Tibial artery (tissue), 4 donors: ENCODE results near the gene UPF3A.

ENCODE experiments used
- DNase-seq, 2 donors: peaks; one replicate each; pipeline ENCODE4 v3.0.0-alpha.2; 2019
- H3K27ac ChIP-seq, 2 donors: fragments of 200-600 bp; sonication (generic) in 1 of 2; 1 replicate in 1 of 2; 2 replicates in 1 of 2; pipeline ENCODE4 v1.5.1; 2018 to 2019; ENCODE audit warnings: mild to moderate bottlenecking in 1 of 2
- H3K27me3 ChIP-seq, 2 donors: fragments of 200-600 bp; sonication (generic) in 1 of 2; one replicate each; pipeline versions ENCODE4 v1.5.1 to v1.6.0; 2016 to 2019
- H3K36me3 ChIP-seq, 3 donors: fragments of 200-600 bp; sonication (generic) in 2 of 3; one replicate each; pipeline ENCODE4 v1.5.1; 2016 to 2019; ENCODE audit warnings: mild to moderate bottlenecking in 2 of 3
- H3K4me1 ChIP-seq, 4 donors: fragments of 200-600 bp; sonication (generic) in 2 of 4; 1 replicate in 3 of 4; 2 replicates in 1 of 4; pipeline ENCODE4 v1.5.1; 2016 to 2019
- H3K4me3 ChIP-seq, 2 donors: fragments of 200-600 bp; sonication (generic) in 1 of 2; 1 replicate in 1 of 2; 2 replicates in 1 of 2; pipeline ENCODE4 v1.5.1; 2018 to 2019; ENCODE audit warnings: mild to moderate bottlenecking in 2 of 2
- H3K9me3 ChIP-seq, 3 donors: fragments of 200-600 bp; sonication (generic) in 1 of 3; one replicate each; pipeline ENCODE4 v1.5.1; 2016 to 2019
- intact Hi-C: fragments of 100-400 bp; cut with DNase I; formaldehyde crosslinking; loops from one replicate; pipeline ENCODE4 v1.15.0; 2023; ENCODE audit warnings: low total_unique reads
- TF ChIP-seq, protein P1 (sequence below), 2 experiments: fragments of 200-600 bp in 1 of 2; fragments of 450-650 bp in 1 of 2; IDR thresholded peaks; one replicate each; pipeline ENCODE4 v1.5.1; 2017 to 2019; ENCODE audit warnings: antibody characterized with exemption in 2 of 2, mild to moderate bottlenecking in 1 of 2, moderate library complexity in 1 of 2

Gene UPF3A

DNA sequence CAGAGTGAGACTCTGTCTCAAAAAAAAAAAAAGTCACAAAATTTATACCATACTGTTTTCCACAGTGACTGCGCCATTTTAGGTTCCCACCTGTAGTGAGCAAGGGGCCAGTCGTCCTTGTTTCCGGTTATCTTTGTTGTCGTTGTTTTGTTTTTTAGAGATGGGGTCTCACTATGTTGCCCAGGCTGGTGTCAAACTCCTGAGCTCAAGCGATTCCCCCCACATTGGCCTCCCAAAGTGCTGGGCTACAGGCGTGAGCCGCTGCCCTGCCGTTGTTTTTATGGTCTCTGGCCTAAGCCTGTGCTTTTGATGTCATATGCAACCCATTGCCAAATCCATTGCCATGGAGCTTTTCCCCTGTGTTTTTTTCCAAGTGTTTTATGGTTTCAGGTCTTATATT is 3.3 kb downstream of the UPF3A start:
- H3K36me3 ChIP-seq = peaks cover 5 to 47% (median 30%) of the 10 kb centered on the region in 3 donors
- no peaks in the 10 kb centered on the region for H3K9me3 ChIP-seq
- H3K27ac ChIP-seq = no peak overlapping the region
- DNase-seq = no peak
- no peaks in the 10 kb centered on the region for H3K27me3 ChIP-seq
- peaks cover 0 to 28% (median 20%) of the 10 kb centered on the region in 4 donors for H3K4me1 ChIP-seq
- TF ChIP-seq, protein P1, sequence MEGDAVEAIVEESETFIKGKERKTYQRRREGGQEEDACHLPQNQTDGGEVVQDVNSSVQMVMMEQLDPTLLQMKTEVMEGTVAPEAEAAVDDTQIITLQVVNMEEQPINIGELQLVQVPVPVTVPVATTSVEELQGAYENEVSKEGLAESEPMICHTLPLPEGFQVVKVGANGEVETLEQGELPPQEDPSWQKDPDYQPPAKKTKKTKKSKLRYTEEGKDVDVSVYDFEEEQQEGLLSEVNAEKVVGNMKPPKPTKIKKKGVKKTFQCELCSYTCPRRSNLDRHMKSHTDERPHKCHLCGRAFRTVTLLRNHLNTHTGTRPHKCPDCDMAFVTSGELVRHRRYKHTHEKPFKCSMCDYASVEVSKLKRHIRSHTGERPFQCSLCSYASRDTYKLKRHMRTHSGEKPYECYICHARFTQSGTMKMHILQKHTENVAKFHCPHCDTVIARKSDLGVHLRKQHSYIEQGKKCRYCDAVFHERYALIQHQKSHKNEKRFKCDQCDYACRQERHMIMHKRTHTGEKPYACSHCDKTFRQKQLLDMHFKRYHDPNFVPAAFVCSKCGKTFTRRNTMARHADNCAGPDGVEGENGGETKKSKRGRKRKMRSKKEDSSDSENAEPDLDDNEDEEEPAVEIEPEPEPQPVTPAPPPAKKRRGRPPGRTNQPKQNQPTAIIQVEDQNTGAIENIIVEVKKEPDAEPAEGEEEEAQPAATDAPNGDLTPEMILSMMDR (IDR thresholded peaks at IDR 0.05) = no peak
- H3K4me3 ChIP-seq = no peak overlapping the region
- intact Hi-C loops = no loop called here

DNA sequence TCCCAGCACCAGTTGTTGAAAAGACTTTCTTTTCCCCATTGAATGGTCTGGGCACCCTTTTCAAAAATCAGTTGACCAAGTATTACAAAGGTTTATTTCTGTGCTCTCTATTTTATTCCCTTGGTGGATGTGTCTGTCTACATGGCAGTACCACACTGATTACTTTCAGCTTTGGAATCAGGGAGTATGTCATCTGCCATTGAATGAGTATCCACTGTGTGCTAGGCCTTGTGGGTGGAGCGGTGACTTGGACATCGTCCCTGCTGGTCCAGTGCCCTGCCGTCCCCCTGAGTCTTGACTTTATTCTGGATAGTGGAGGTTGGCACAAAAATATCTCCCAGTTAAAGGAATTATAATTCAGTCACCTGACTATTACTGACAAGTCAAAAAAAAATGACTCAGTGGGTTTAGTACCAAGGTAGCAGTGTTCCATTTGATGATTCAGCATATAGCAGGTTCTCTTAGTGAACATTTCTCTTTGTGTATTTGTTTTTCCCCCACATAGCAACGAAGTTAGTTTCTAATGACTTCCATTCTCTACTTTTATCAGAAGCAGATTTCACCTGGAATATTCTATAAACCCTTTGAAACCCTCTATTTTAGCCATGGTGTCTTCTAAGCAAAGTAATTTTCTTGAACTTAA is 3.9 kb downstream of the UPF3A start:
- Histone ChIP-seq H3K27me3 (no peaks in the 10 kb centered on the region), H3K4me1 (peaks cover 0 to 24% (median 17%) of the 10 kb centered on the region in 4 donors), H3K36me3 (peaks cover 5 to 53% (median 36%) of the 10 kb centered on the region in 3 donors), H3K4me3 (no peak overlapping the region), H3K27ac (no peak overlapping the region), H3K9me3 (no peaks in the 10 kb centered on the region)
- TF ChIP-seq, protein P1 (IDR thresholded peaks at IDR 0.05) = no peak
- DNase-seq = no peak
- intact Hi-C loops = no loop called here

DNA sequence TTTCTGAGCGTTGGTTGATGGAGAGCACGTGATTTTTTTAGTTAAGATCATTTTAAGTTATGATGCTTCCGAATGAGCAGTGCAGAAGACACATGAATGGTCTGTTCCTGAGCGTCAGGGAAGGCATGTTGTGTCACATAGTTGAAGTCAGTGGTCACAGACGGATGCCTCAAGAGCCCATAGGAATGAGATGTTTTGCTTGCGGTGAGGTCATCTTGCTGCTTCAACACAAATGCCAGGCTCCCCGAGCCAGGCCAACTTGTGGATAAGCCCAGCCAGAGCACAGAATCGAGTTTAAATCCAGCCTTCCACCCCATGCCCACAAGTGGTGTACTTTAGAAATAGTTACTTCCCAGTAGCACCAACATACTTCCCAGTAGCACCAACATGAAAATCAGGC is 5.4 kb downstream of the UPF3A start:
- TF ChIP-seq, protein P1 (IDR thresholded peaks at IDR 0.05) = no peak
- no peaks in the 10 kb centered on the region for H3K9me3 ChIP-seq
- DNase-seq = no peak
- H3K4me3 ChIP-seq = no peak overlapping the region
- H3K27ac ChIP-seq = no peak overlapping the region
- intact Hi-C loops = no loop called here
- H3K36me3 ChIP-seq = peaks cover 11 to 62% (median 39%) of the 10 kb centered on the region in 3 donors
- no peaks in the 10 kb centered on the region for H3K27me3 ChIP-seq
- H3K4me1 ChIP-seq = peaks cover 0 to 18% (median 11%) of the 10 kb centered on the region in 4 donors

DNA sequence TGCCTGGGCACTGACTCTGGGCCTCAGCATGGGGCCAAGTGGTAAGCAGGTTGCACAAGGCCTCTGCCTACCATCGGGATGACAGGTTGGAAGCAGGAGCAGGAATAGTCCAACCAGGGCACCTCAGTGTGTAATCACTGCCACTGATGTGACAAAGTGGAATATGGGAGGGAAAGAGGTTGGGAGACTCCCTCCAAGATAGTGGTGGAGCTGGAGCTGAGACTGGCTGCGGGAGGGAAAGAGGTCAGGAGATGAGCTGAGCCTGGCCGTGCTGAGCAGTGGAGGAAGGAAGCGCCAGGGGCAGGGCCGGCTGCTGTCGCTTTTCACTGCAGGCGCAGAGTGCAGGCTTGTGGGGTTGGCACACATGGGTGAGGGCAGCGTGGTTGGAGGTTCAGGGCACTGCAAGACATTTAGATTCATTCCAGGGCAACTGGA is 6.8 kb downstream of the UPF3A start:
- H3K27ac ChIP-seq = no peak overlapping the region
- TF ChIP-seq, protein P1 (IDR thresholded peaks at IDR 0.05) = no peak
- no peaks in the 10 kb centered on the region for H3K27me3 ChIP-seq
- H3K4me1 ChIP-seq = peaks cover 0 to 11% (median 4%) of the 10 kb centered on the region in 4 donors
- no peak for DNase-seq
- peaks cover 22 to 76% (median 52%) of the 10 kb centered on the region in 3 donors for H3K36me3 ChIP-seq
- intact Hi-C loops = no loop called here
- no peaks in the 10 kb centered on the region for H3K9me3 ChIP-seq
- no peak overlapping the region for H3K4me3 ChIP-seq

DNA sequence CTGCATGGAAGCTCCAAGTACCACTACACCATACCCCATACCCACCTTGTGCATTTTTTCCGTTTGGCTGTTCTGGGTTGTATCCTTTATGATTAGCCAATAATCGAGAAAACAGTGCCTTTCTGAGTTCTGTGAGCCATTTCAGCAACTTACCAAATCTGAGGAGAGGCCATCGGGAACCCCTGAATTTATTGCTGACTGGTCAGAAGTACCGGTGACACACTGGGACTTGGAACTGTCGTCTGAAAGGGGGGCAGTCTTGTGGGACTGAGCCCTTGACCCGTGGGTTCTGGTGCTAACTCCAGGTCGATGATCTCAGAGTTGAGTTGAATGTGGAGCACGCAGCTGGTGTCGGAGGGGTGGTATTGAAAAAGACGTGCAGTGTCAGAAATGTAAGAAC is 15.0 kb downstream of the UPF3A start:
- no peak for DNase-seq
- peaks cover 46 to 66% (median 53%) of the 10 kb centered on the region in 3 donors for H3K36me3 ChIP-seq
- TF ChIP-seq, protein P1 (IDR thresholded peaks at IDR 0.05) = no peak
- no peak overlapping the region for H3K27ac ChIP-seq
- no peaks in the 10 kb centered on the region for H3K27me3 ChIP-seq
- intact Hi-C loops = no loop called here
- H3K4me1 ChIP-seq = no peaks in the 10 kb centered on the region
- no peak overlapping the region for H3K4me3 ChIP-seq
- no peaks in the 10 kb centered on the region for H3K9me3 ChIP-seq
